Natural killer cell (primary cell): ENCODE data around the gene COL23A1. TPM values are rescaled to one million over a fixed set of nuclear protein-coding genes. Genes with fewer than 3 reads are reported as not detected.

Source experiments
- ATAC-seq, 3 donors: fragments of 150-1000 bp in 2 of 3; fragments of 200-7000 bp in 1 of 3; cut with Tn5 transposase; 1 replicate in 1 of 3; 2 replicates in 2 of 3; pipeline ENCODE4 v1.10.0; 2021; ENCODE audit warnings: mild to moderate bottlenecking in 2 of 3, moderate library complexity in 2 of 3
- DNase-seq, 2 donors: peaks; one replicate each; pipeline versions ENCODE4 v3.0.0 to v3.0.0-alpha.2; 2013 to 2021; ENCODE audit warnings: mixed read lengths in 1 of 2
- H3K27ac ChIP-seq: one replicate; pipeline ENCODE4 v1.5.1; 2013; ENCODE audit warnings: mild to moderate bottlenecking, low read length
- H3K27me3 ChIP-seq: one replicate; pipeline ENCODE4 v1.6.1; 2013; ENCODE audit warnings: low read length; ENCODE audit not compliant: control insufficient read depth, insufficient read depth
- H3K36me3 ChIP-seq: one replicate; pipeline ENCODE4 v1.6.1; 2013; ENCODE audit warnings: low read length; ENCODE audit not compliant: control insufficient read depth, insufficient read depth
- H3K4me1 ChIP-seq: one replicate; pipeline ENCODE4 v1.6.1; 2013; ENCODE audit warnings: low read length; ENCODE audit not compliant: control insufficient read depth, insufficient read depth
- H3K4me3 ChIP-seq: one replicate; pipeline ENCODE4 v1.5.1; 2013; ENCODE audit warnings: low read length
- H3K9me3 ChIP-seq: one replicate; pipeline ENCODE4 v1.6.1; 2013; ENCODE audit warnings: low read length; ENCODE audit not compliant: control insufficient read depth, insufficient read depth
- H3K27ac Mint-ChIP-seq, 2 donors: one replicate each; pipeline ENCODE4 v1.8.0; 2022; ENCODE audit warnings: mild to moderate bottlenecking in 2 of 2, mixed read lengths in 2 of 2, moderate library complexity in 1 of 2
- H3K27me3 Mint-ChIP-seq, 2 donors: one replicate each; pipeline ENCODE4 v1.8.0; 2022; ENCODE audit warnings: low read depth in 2 of 2, mixed read lengths in 2 of 2
- H3K36me3 Mint-ChIP-seq: one replicate; pipeline ENCODE4 v1.8.0; 2022; ENCODE audit warnings: mixed read lengths
- H3K4me1 Mint-ChIP-seq, 2 donors: one replicate each; pipeline ENCODE4 v1.8.0; 2022; ENCODE audit warnings: mixed read lengths in 2 of 2
- H3K4me3 Mint-ChIP-seq: one replicate; pipeline ENCODE4 v1.8.0; 2022; ENCODE audit warnings: mild to moderate bottlenecking, moderate library complexity, mixed read lengths
- H3K9me3 Mint-ChIP-seq, 2 donors: one replicate each; pipeline ENCODE4 v1.8.0; 2022; ENCODE audit warnings: mixed read lengths in 2 of 2
- WGBS: methylation state at CpG from one replicate; pipeline ENCODE4 v1.1.7; 2013; ENCODE audit warnings: missing lambda C conversion rate; ENCODE audit not compliant: insufficient coverage; 5-methylcytosine and 5-hydroxymethylcytosine counted together
- intact Hi-C: fragments of 100-400 bp; cut with micrococcal nuclease; formaldehyde crosslinking; loops from one replicate; pipeline ENCODE4 v1.14.2; 2022
- total RNA-seq, 4 donors: library from RNA; stranded (reverse); fragments of 120-200 nt in 1 of 4; gene quantifications; one replicate each; pipeline versions ENCODE4 v1.2.3 to v1.2.4, GENCODE V29; 2013 to 2022
- TF ChIP-seq, protein P1 (sequence below): fragments of 200-600 bp; IDR thresholded peaks from one replicate; pipeline ENCODE4 v1.8.0; 2022; ENCODE audit warnings: antibody characterized with exemption

COL23A1 gene
- total RNA-seq, 3 donors from 2014 or later (not counting 1 experiment from before 2014, with no cell fraction given) = 0.15 TPM; not detected in 2

DNA sequence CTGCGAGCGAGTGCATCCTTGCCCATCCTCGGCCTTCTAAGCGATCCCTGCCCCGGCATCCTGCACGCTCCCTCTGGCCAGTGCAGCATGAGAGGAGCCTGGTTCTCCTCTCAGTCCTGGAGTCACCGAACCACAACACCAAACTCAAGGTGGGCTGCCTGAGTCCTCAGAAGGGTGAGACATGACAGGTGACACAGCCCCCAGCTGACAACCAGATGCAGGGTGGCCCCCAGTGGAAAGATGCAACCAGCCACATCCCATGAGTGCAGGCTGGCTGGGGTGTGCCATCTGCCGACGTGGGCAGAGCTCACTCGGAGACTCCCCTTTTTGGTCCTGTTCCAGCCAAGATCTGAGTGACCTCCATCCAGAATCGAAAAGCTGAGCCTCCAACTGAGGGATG, 58.4 kb downstream of the COL23A1 start:
- no peaks in the 10 kb centered on the region for H3K36me3 Mint-ChIP-seq
- no peak overlapping the region for H3K27ac ChIP-seq
- H3K27ac Mint-ChIP-seq = no peak overlapping the region
- H3K36me3 ChIP-seq = no peaks in the 10 kb centered on the region
- H3K4me3 Mint-ChIP-seq = no peak overlapping the region
- H3K9me3 ChIP-seq = no peaks in the 10 kb centered on the region
- DNase-seq = no peak
- WGBS = 91% methylated on average over 11 of the region's 11 CpGs
- H3K27me3 ChIP-seq = no peaks in the 10 kb centered on the region
- TF ChIP-seq, protein P1, sequence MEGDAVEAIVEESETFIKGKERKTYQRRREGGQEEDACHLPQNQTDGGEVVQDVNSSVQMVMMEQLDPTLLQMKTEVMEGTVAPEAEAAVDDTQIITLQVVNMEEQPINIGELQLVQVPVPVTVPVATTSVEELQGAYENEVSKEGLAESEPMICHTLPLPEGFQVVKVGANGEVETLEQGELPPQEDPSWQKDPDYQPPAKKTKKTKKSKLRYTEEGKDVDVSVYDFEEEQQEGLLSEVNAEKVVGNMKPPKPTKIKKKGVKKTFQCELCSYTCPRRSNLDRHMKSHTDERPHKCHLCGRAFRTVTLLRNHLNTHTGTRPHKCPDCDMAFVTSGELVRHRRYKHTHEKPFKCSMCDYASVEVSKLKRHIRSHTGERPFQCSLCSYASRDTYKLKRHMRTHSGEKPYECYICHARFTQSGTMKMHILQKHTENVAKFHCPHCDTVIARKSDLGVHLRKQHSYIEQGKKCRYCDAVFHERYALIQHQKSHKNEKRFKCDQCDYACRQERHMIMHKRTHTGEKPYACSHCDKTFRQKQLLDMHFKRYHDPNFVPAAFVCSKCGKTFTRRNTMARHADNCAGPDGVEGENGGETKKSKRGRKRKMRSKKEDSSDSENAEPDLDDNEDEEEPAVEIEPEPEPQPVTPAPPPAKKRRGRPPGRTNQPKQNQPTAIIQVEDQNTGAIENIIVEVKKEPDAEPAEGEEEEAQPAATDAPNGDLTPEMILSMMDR = no peak
- H3K4me1 ChIP-seq = no peaks in the 10 kb centered on the region
- H3K4me1 Mint-ChIP-seq = no peaks in the 10 kb centered on the region
- intact Hi-C loops = no loop called here
- ATAC-seq = no peak
- no peaks in the 10 kb centered on the region for H3K9me3 Mint-ChIP-seq
- H3K27me3 Mint-ChIP-seq = peaks cover 0 to 6% of the 10 kb centered on the region in 2 donors
- H3K4me3 ChIP-seq = no peak overlapping the region

DNA sequence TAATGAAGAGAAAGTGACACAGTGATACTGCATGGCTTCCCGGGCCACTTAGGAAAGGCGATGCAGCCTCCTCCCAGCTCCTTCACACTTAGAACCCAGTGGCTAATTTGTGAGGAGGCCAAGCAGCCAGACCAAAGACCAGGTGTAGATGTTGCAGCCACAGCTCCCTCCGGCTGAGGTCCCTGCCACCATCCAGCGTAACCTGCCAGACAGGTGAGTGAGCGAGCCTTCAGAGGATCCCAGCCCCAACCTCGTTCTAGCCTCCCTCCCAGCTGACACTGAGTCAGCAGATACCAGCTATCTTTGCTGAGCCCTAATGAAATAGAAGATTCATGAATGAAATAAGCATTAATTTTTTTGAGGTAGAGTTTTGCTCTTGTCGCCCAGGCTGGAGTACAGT, 59.7 kb downstream of the COL23A1 start:
- ATAC-seq = no peak
- Histone ChIP-seq H3K9me3 (no peaks in the 10 kb centered on the region), H3K4me1 (no peaks in the 10 kb centered on the region), H3K27ac (no peak overlapping the region), H3K4me3 (no peak overlapping the region), H3K36me3 (no peaks in the 10 kb centered on the region), H3K27me3 (no peaks in the 10 kb centered on the region)
- peaks cover 0 to 6% of the 10 kb centered on the region in 2 donors for H3K27me3 Mint-ChIP-seq
- 89% methylated on average over 7 of the region's 7 CpGs for WGBS
- H3K27ac Mint-ChIP-seq = no peak overlapping the region
- H3K9me3 Mint-ChIP-seq = no peaks in the 10 kb centered on the region
- H3K4me3 Mint-ChIP-seq = no peak overlapping the region
- no peaks in the 10 kb centered on the region for H3K36me3 Mint-ChIP-seq
- DNase-seq = no peak
- TF ChIP-seq, protein P1 = no peak
- H3K4me1 Mint-ChIP-seq = no peaks in the 10 kb centered on the region
- intact Hi-C loops = no loop called here

DNA sequence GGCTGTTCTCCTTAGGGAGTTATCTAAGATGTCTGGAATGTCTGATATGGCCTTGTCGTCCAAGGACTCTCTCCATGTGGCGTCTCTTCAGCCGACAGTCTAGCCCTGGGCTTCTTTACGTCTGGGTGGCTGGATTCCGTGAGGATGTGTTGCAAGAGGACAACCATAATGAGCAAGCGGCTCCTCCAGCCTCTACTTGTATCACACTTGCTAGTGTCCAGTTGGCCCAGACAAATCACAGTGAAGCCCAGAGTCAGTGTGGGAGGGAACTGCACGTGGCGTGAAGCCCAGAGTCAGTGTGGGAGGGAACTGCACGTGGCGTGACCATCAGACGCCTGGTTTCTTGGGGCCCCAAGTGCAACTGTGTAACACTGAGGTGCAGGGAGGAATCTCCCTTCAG, 61.1 kb downstream of the COL23A1 start:
- H3K36me3 ChIP-seq = no peaks in the 10 kb centered on the region
- no peak overlapping the region for H3K4me3 Mint-ChIP-seq
- H3K36me3 Mint-ChIP-seq = no peaks in the 10 kb centered on the region
- WGBS = 80% methylated on average over 11 of the region's 11 CpGs
- H3K9me3 Mint-ChIP-seq = no peaks in the 10 kb centered on the region
- H3K27ac ChIP-seq = no peak overlapping the region
- H3K4me3 ChIP-seq = no peak overlapping the region
- no peak overlapping the region for H3K27ac Mint-ChIP-seq
- ATAC-seq (no peak), DNase-seq (no peak)
- H3K27me3 Mint-ChIP-seq = peaks cover 0 to 6% of the 10 kb centered on the region in 2 donors
- TF ChIP-seq, protein P1 = no peak
- intact Hi-C loops = no loop called here
- no peaks in the 10 kb centered on the region for H3K4me1 Mint-ChIP-seq
- no peaks in the 10 kb centered on the region for H3K9me3 ChIP-seq
- H3K27me3 ChIP-seq = no peaks in the 10 kb centered on the region
- no peaks in the 10 kb centered on the region for H3K4me1 ChIP-seq

DNA sequence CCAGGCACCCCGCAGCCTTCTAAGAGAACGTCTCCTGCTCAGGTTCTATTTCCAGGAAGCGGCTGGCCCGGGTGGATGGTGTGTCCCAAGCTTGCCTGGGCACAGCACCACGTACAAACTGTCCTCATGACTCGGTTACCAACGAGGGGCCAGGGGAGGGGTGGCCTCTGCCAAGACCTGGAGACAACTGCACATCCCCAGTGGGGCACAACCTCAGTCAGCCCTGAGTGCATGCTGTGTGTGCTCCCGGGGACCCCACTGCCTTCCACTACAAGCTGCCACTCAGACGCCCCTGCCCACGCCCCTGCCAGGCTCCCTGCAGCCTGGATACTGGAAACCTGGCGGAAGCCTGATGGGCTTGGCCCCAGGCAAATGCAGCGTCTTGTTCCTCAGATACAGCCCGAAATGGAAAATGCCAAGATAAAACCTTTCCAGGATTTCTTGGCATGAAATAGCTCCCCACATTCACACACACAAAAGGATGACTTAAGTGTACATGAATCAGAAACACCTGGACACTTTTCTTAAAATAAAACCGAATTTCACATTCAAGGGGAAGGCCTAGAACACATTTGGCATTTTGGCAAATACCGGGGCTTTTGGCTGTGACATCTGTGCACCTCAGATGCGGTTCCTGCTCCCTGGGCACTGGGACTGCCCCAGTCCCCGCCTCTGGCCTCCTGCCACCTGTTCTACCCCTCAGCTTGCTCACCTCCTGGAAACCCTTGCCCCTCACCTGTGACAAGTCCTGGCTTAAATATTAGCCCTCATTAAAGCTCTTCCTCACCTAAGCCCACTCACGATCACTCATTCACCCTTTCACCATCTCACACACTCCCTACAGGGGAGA, 62.5 kb downstream of the COL23A1 start:
- Histone ChIP-seq H3K36me3 (no peaks in the 10 kb centered on the region), H3K27ac (no peak overlapping the region), H3K9me3 (no peaks in the 10 kb centered on the region), H3K27me3 (no peaks in the 10 kb centered on the region), H3K4me1 (no peaks in the 10 kb centered on the region), H3K4me3 (no peak overlapping the region)
- Mint-ChIP-seq H3K4me1 (no peaks in the 10 kb centered on the region), H3K9me3 (no peaks in the 10 kb centered on the region), H3K27ac (no peak overlapping the region), H3K36me3 (no peaks in the 10 kb centered on the region), H3K27me3 (peaks cover 0 to 4% of the 10 kb centered on the region in 2 donors), H3K4me3 (no peak overlapping the region)
- 85% methylated on average over 18 of the region's 18 CpGs for WGBS
- ATAC-seq = no peak
- DNase-seq = no peak
- TF ChIP-seq, protein P1 = no peak
- intact Hi-C loops = no loop called here
